22Rv1 (cell line): ENCODE results near the gene ADAMTS18.

Experiments
- CTCF ChIP-seq: fragments of 450-650 bp; IDR thresholded peaks from 2 replicates; pipeline ENCODE4 v1.5.1; 2017; ENCODE audit warnings: mild to moderate bottlenecking
- ZFX ChIP-seq: fragments of 450-650 bp; IDR thresholded peaks from 2 replicates; pipeline ENCODE4 v1.6.1; 2017; ENCODE audit warnings: antibody characterized with exemption, borderline replicate concordance

GRCh38 chr16:77271532-77272426 is 163.1 kb downstream of the ADAMTS18 start:
- TF ChIP-seq CTCF (no peak), ZFX (no peak)
